GM18517 (cell line): Measurements from ENCODE around the gene TEAD3.

ENCODE experiments used
- ATAC-seq: cut with Tn5 transposase; IDR thresholded peaks from one replicate; pipeline ENCODE4 v1.9.1; 2021; ENCODE audit warnings: mild to moderate bottlenecking, moderate library complexity; ENCODE audit not compliant: unreplicated experiment

TEAD3 gene

DNA sequence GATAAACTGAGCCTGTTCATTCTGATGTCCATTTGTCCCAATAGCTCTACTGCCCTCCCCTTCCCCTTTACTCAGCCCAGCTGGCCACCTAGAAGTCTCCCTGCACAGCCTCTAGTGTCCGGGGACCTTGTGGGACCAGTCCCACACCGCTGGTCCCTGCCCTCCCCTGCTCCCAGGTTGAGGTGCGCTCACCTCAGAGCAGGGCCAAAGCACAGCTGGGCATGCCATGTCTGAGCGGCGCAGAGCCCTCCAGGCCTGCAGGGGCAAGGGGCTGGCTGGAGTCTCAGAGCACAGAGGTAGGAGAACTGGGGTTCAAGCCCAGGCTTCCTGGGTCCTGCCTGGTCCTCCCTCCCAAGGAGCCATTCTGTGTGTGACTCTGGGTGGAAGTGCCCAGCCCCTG, 69.4 kb downstream of the TEAD3 start:
- no peak for ATAC-seq

DNA sequence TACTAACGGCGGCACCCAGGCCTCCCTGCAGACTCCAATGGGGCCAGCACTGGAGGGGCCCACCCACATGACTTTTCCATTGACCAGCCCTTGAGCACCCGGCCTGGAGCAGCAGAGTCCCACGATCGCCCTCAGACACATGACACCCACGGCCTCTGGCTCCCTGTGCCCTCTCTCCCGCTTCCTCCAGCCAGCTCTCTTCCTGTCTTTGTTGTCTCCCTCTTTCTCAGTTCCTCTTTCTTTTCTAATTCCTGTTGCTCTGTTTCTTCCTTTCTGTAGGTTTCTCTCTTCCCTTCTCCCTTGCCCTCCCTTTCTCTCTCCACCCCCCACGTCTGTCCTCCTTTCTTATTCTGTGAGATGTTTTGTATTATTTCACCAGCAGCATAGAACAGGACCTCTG, 70.8 kb downstream of the TEAD3 start:
- ATAC-seq, result no peak

GRCh38 chr6:35425284-35425683, 71.6 kb downstream of the TEAD3 start:
- no peak for ATAC-seq
